Liver (tissue), 3 donors: ENCODE data around the gene FGFRL1.

Experiments used
- CTCF ChIP-seq: fragments of 150-350 bp; IDR thresholded peaks from 2 replicates; pipeline ENCODE4 v1.5.1; 2017; ENCODE audit warnings: improper control_type of control experiment, low read depth, low read length; ENCODE audit not compliant: missing input control
- EGR1 ChIP-seq, 2 donors: IDR thresholded peaks; 2 replicates each; pipeline ENCODE4 v1.6.1; 2016 to 2018; ENCODE audit warnings: antibody characterized with exemption in 2 of 2, low read depth in 2 of 2
- JUND ChIP-seq, 2 donors: IDR thresholded peaks; 2 replicates each; pipeline ENCODE4 v1.6.1; 2016; ENCODE audit warnings: antibody characterized with exemption in 2 of 2
- REST ChIP-seq: IDR thresholded peaks from 2 replicates; pipeline ENCODE4 v1.6.1; 2016; ENCODE audit warnings: antibody characterized with exemption, mild to moderate bottlenecking
- SP1 ChIP-seq: IDR thresholded peaks from 2 replicates; pipeline ENCODE4 v1.6.1; 2018; ENCODE audit warnings: antibody characterized with exemption, mild to moderate bottlenecking
- TAF1 ChIP-seq: conservative IDR thresholded peaks from 2 replicates; pipeline ENCODE4 v1.6.1; 2016; ENCODE audit warnings: antibody characterized with exemption, mild to moderate bottlenecking
- YY1 ChIP-seq: IDR thresholded peaks from 2 replicates; pipeline ENCODE4 v1.6.1; 2016; ENCODE audit warnings: antibody characterized with exemption, mild to moderate bottlenecking
- donor health status: healthy.
- donor health status: healthy.

GRCh38 chr4:970046-970745 lies 41.2 kb upstream of the FGFRL1 start:
- no peak for TF ChIP-seq CTCF
- no peak for TF ChIP-seq JUND (IDR thresholded peaks at IDR 0.05)
- TF ChIP-seq TAF1: no peak
- TF ChIP-seq EGR1 (IDR thresholded peaks at IDR 0.05; ENCODE audit: low read depth in 2 of 2): no peak
- TF ChIP-seq REST: no peak
- no peak for TF ChIP-seq YY1
- TF ChIP-seq SP1: no peak
